GM20431 (cell line): Measurements from ENCODE around the gene PPP4C.
"Not testable (repeated sequence)": the region's sequence is repeated elsewhere in the genome, so short reads cannot be mapped to it uniquely, and the experiment has no call there.

ENCODE experiments used
- in situ Hi-C: fragments of 300-500 bp; cut with MseI, MboI; formaldehyde crosslinking; loops from one replicate; pipeline ENCODE4 v1.15.0; 2020; ENCODE audit warnings: low sequenced_read_pairs; ENCODE audit not compliant: unreplicated experiment

The PPP4C gene

DNA sequence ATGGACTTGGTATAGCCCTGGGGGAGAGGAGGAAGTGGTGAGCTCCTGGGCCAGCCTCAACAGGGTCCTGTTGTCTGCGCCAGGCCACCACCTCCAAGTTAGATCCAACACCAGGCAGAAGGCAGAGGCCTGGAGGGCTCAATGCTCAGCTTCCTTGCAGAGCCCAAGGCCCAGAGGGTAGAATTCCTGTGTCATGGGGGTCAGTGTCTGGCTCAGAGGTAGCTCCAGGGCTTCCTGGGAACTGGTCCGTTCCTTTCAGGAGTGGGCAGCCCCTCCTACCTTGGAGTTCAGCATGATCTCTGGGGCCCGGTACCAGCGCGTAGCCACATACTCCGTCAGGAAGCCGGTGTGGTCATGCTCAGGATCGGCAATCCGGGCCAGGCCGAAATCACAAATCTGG lies 42.0 kb downstream of the PPP4C start:
- in situ Hi-C loops, result loop anchor here (25.0 kb wide), 1 partner anchor 245 kb away; the partner anchor contains the start of genes CD2BP2, MYL11 and TBC1D10B

DNA sequence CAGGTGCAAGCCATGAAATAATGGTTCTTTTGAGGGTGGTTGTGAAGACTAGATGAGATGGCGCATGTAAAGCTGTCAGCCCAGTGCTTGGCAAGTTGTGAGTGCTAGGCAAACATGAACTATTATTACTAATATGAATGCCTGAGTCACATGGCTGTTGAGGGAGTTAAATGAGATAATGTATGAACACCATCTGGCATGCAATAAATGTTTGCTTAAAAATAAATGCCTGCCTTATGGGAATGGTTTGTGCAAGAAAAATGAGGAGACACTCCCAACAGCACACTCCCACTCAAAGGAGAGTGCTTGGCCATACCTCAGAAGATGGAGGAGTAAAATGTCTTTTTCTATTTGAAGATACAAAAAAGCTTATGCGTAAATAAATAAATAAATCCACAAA lies 43.6 kb downstream of the PPP4C start:
- in situ Hi-C loops, result loop anchor here (25.0 kb wide), 1 partner anchor 243 kb away; the partner anchor contains the start of genes CD2BP2, MYL11 and TBC1D10B

GRCh38 chr16:30120340-30121105 lies 44.7 kb downstream of the PPP4C start:
- in situ Hi-C loops, result loop anchor here (25.0 kb wide), 1 partner anchor 242 kb away; the partner anchor contains the start of genes CD2BP2, MYL11 and TBC1D10B

- in situ Hi-C loops, result loop anchor here (25.0 kb wide), 1 partner anchor 240 kb away; the partner anchor contains the start of genes CD2BP2, MYL11 and TBC1D10B
Measured at GRCh38 chr16:30121741-30122571, 46.2 kb downstream of the PPP4C start.

- in situ Hi-C loops, result loop anchor here (25.0 kb wide), 1 partner anchor 240 kb away; the partner anchor contains the start of genes CD2BP2, MYL11 and TBC1D10B
Measured at GRCh38 chr16:30122604-30123160, 46.9 kb downstream of the PPP4C start.

DNA sequence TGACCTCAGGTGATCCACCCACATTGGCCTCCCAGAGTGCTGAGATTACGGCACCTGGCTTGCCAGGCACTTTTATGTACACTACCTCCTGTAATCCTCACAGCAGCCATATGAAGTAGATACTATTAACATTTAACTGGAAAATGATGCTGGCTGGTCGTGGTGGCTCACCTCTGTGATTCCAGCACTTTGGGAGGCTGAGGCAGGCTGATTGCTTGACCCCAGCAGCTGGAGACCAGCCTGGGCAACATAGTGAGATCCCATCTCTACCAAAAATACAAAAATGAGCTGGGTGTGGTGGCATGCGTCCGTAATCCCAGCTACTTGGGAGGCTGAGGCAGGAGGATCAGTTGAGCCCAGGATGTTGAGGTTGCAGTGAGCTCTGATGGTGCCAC lies 49.2 kb downstream of the PPP4C start:
- in situ Hi-C loops, result loop anchor here (25.0 kb wide), 1 partner anchor 237 kb away; the partner anchor contains the start of genes CD2BP2, MYL11 and TBC1D10B

DNA sequence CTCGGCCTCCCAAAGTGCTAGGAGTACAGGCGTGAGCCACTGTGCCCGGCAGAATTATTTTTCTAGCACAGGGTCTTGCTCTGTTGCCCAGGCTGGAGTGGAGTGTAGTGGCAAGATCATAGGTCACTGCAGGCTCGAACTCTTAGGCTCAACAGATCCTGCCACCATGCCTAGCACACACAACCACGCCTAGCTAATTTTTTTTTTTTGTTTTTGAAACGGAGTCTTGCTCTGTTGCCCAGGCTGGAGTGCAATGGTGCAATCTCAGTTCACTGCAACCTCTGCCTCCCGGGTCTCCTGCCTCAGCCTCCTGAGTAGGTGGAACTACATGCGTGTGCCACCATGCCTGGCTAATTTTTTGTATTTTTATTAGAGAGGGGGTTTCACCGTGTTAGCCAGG lies 49.9 kb downstream of the PPP4C start:
- in situ Hi-C loops, result not testable (repeated sequence)

DNA sequence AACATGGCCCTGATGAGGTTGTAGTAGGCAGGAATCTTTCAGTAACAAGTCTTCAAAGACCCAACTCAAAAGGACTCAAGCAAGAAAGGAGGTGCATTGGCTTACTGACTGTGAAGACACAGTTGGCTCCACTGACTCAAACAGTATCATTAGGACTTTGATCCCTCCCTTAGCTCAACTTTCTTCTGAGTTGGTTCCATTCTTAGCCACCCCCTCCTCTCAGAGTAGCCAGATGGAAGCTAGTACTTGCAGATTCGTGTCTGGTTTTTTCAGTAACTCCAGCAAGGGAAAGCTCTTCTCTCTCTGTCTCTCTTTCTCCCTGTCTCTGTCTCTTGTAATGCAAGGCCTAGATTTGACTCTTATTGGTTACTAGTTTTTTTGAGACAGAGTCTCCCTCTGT lies 52.2 kb downstream of the PPP4C start:
- in situ Hi-C loops, result no loop called here

GRCh38 chr16:30131869-30132475 lies 56.2 kb downstream of the PPP4C start:
- in situ Hi-C loops, result no loop called here

DNA sequence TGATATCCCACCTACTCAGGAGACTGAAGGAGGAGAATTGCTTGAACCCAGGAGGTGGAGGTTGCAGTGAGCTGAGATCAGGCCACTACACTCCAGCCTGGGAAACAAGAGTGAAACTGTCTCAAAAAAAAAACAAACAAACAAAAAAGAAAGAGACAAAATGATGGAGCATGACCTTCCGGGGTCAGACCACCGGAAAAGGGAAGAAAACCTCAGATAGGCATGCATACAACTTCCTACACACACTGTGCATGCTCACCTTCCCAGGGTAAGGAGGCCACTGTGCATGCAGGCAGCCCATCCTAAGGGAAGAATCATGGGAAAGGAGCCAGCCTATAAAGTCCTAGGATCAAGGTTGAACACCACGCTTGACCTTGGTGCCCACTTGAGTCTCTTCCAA lies 56.8 kb downstream of the PPP4C start:
- in situ Hi-C loops, result no loop called here
